Left renal pelvis (tissue), 4 donors: ENCODE data around the gene ALG6. TPM values are rescaled to one million over a fixed set of nuclear protein-coding genes. Genes with fewer than 3 reads are reported as not detected.
"Not testable (repeated sequence)": the region's sequence is repeated elsewhere in the genome, so short reads cannot be mapped to it uniquely, and the experiment has no call there.

Source experiments
- DNase-seq, 4 donors: peaks; one replicate each; pipeline ENCODE4 v3.0.0-alpha.2; 2013; ENCODE audit warnings: low read depth in 4 of 4, low spot score in 3 of 4
- polyA plus RNA-seq, 4 donors: library from polyadenylated mRNA; unstranded; fragments of 120-200 nt; gene quantifications; one replicate each; pipeline ENCODE4 v1.2.1, GENCODE V29; 2013; ENCODE audit not compliant: insufficient read length in 4 of 4

The ALG6 gene
- polyA plus RNA-seq, 4 donors, result 19.9 to 30.1 (median 25.6) TPM

DNA sequence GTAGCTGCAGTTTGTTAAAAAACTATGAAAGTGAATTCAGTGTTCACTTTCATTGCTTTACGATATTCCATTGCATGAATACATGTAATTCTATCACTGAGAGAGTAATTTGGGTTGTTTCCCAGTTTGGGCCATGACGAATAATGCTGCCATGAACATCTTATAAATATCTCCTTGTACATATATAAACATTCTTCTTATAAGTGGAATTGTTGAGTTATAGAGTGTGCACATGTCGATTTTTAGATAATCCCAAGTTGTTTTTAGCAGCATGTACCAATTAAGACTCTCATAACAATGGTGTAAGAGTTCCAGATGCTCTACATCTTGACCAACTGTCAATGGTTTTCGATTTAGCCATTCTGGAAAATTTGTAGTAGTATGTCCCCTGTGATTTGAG is 40.9 kb downstream of the ALG6 start:
- DNase-seq, result no peak

- DNase-seq, result no peak
These were observed 43.6 kb downstream of the ALG6 start for GRCh38 chr1:63411066-63411465.

DNA sequence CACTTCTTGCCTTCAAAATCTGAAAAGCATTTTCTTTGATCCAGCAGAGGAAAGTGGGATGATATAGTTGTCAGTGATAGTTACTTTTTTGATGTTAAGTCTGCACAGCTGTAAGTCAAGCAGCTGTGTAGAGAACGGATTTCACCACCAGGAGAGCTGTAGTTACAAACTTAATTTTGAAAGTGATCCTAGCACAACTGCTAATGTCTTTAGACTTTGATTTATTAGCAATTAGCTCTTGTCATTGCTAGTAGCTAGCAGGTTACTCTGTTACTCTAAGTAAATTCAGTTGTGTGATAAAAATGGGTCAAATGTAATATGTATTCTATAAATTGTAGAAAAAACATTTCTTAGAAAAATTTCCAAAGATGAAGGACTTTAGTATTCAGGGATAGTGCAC is 46.0 kb downstream of the ALG6 start:
- no peak for DNase-seq

GRCh38 chr1:63414691-63415365 is 47.4 kb downstream of the ALG6 start:
- no peak for DNase-seq

DNA sequence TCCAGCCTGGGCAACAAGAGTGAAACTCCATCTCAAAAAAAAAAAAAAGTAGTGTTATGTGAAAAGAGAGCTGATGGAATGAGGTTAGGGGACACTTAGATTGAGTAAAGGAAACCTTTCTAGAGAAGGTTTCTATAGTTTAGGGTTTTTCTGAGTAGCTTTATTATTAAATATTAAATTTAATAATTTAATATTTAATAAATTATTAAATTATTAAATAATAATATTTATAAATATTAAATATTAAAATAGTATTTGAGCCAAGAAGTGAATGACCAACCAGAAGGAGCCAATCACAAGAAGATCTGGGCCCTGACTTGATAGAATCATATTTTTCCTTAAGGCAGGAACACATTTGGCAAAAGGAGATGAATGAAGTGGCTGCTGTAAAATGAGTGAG is 50.7 kb downstream of the ALG6 start:
- DNase-seq, result no peak

DNA sequence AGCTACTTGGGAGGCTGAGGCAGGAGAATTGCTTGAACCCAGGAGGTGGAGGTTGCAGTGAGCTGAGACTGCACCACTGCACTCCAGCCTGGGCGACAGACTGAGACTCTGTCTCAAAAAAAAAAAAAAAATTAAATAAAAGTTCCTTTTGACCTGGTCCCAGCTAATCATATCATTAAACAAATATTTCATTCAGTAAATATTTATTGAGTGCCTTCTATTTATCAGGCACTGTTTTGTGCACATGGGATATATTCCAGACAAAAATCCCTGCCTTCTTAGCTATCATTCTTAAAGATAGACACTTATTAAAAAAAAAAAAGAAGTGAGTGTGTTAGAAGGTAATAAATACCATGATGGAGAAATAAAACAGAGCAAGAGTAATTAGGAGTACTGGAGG is 53.3 kb downstream of the ALG6 start:
- not testable (repeated sequence) for DNase-seq

DNA sequence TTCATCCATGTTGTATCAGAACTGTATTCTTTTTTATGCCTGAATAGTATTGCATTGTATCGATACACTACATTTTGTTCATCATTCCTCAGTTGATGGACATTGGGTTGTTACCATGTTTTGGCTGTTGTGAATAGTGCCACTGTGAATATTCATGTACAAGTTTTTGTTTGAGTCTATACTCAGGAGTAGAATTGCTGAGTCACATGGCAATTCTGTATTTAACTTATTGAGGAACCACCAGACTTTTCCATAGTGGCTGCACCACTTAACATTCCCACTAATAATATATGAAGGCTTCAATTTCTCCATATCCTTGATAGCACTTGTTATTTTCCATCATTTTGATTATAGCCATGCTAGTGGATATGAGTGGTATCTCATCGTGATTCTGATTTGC is 56.2 kb downstream of the ALG6 start:
- DNase-seq, result no peak

DNA sequence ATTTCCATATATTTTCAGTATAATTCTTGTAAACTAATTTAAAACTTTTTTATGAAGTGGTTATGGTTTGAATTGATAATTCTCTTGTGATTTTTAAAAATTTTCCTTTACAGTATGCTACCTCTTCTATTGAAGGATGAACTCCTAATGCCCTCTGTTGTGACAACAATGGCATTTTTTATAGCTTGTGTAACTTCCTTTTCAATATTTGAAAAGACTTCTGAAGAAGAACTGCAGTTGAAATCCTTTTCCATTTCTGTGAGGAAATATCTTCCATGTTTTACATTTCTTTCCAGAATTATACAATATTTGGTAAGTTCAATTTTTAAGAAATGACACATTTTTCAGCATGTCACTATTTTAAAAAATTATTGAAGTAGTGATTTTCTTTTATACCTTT is 61.4 kb downstream of the ALG6 start:
- DNase-seq, result no peak

DNA sequence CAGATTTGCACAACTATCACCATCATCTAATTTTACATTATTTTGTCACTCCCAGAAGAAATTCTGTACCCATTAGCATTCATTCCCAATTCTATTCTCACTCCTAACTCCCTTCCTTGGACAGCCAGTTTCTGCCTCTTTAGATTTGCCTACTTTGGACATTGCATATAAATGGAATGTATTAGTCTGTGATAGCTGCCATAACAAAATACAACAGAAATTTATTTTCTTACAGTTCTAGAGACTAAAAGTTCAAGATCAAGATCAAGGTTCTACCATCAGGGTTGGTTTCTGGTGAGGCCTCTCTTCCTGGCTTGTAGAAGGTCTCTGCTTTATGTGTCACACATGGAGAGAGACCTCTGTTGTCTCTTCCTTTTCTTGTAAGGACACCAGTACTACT is 61.9 kb downstream of the ALG6 start:
- DNase-seq, result no peak

- no peak for DNase-seq
These were observed 67.7 kb downstream of the ALG6 start for GRCh38 chr1:63435161-63435560.

DNA sequence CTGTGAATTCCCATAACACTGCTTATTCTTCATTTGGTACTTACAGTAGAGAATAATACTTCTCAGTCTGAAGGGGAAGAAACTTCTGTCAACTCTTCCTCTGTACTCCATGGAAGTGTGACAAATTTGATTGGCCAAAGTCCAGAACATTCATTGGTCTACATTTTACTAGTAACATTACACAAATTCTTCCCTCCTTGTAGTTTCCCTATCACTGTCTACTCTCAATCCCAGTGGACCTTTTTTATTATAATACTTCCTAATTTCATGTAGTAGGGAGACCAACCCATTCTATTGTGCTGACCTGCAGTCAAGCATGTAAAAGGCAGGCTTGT is 74.7 kb downstream of the ALG6 start:
- DNase-seq, result no peak

- DNase-seq, result no peak
These were observed 81.4 kb downstream of the ALG6 start for GRCh38 chr1:63448731-63449246.

DNA sequence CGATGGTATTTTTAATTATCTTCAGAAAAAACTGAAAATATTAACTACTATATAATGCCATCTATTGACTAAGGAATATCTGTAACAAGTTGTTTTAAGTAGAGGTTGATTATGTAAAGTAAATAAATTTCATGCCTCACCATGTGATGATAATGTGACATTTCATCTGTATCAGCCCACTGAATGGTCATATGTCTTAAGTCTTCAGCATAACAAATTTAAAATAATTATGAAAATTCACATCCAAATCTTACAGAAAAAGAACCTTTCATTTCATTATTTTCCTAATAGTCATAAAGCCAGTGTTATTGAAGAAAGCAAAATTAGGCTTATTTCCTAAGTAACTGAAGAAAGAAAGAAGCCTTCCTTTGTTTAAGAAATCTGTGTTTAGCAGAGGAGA is 83.0 kb downstream of the ALG6 start:
- no peak for DNase-seq

DNA sequence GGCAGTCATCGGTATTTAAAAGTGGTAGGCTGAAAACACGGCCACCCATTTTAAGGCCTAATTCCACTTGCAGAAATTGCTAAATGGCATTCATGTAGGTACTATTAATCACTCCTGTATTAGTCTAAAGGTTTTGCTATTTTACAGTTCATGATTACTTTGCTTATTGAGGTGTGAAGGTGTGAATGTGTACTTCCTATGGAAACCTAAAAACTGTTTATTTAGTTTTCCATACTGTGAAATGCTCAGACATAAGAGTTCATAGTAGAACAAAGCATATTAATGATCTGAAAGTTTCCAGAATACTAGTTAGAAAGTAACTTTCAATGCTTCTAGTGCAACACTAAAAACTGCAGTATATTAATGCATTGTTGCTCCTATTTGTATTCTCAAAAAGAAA is 85.8 kb downstream of the ALG6 start:
- DNase-seq, result no peak

- no peak for DNase-seq
These were observed 86.8 kb downstream of the ALG6 start for GRCh38 chr1:63454269-63454668.

DNA sequence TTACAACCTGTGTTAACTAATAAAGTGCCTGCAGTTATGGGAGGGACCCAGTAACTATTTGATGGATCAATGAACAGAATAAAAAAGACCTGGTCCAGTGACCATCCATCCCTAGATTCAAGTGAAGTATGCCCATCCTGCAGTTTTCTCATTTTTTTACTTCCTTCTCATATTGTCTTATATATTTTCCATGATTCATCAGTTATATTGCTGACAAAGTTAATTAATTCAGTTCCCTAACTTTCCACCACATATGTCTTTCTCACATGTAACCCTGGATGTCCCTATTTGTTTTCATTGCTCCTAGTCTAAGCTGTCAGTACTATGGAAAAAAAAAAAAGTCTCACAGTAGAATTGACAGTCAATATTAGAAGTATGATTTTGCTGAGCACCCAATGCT is 91.3 kb downstream of the ALG6 start:
- no peak for DNase-seq

- DNase-seq, result no peak
These were observed 94.3 kb downstream of the ALG6 start for GRCh38 chr1:63461661-63462230.

- no peak for DNase-seq
These were observed 95.8 kb downstream of the ALG6 start for GRCh38 chr1:63463248-63463647.

DNA sequence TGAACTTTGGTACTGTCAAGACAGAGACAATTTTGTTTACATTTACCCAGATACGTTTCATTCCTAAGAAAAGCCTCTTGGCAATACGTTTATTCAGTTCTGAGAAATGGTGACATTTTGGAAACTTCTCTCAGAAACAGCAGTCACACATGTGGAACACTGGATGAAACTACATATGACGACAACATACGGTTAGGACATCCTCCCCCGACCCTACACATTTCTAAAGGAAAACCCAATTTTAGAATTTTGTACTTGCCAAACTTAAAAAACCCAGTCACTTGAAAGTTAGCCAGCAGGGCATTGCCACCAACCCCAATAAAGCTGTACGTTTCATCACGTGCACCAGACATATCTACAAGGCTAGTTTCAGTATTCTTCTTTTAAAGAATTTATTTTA is 98.8 kb downstream of the ALG6 start:
- no peak for DNase-seq

GRCh38 chr1:63466759-63467158 is 99.3 kb downstream of the ALG6 start:
- DNase-seq, result no peak

GRCh38 chr1:63468683-63469082 is 101.3 kb downstream of the ALG6 start:
- DNase-seq, result not testable (repeated sequence)

GRCh38 chr1:63475761-63476160 is 108.3 kb downstream of the ALG6 start:
- DNase-seq, result no peak

DNA sequence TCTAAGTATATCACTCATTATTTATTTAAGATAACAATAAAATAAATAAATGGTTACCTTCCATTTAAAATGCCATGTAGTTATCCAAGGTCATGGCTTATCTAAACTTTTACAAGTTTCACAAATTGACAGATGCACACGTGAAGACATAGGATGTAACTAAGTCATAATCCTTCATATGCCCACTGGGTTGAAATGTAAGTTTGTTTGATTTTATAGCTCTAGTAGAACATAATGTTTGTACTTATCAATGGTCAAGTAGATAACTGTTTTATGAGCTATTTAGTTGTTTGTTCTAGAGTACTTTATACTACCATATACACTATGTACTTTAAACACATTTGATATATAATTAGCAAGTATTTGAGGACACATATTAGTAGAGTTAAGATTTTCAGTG is 112.6 kb downstream of the ALG6 start:
- no peak for DNase-seq
